K562 (cell line): ENCODE measurements around the gene CCNYL1. TPM values are rescaled to one million over a fixed set of nuclear protein-coding genes. Genes with fewer than 3 reads are reported as not detected.

Experiments used
- ATAC-seq: fragments of 200-7000 bp; cut with Tn5 transposase; 3 replicates; pipeline ENCODE4 v1.9.1; 2020; ENCODE audit warnings: moderate library complexity
- BruUV-seq: library from RNA; stranded (reverse); fragments of 400-500 nt; replicated peaks from 2 replicates; lab custom pipeline; 2021; lab: Mats Ljungman, UMichigan
- CTCF ChIA-PET: fragments of 300-600 bp; formaldehyde crosslinking; extraction: SDS; loops from one replicate; lab custom pipeline; 2021; ENCODE audit warnings: low intra/inter-chr PET ratio; lab: Yijun Ruan, JAX
- POLR2A ChIA-PET: fragments of 300-600, 350-650 bp; sonication (Branson Sonifier 250); formaldehyde crosslinking; extraction: SDS; loops from one replicate; lab custom pipeline; 2021; ENCODE audit warnings: antibody characterized with exemption, inconsistent platforms; lab: Yijun Ruan, JAX
- DNase-seq, 4 experiments: peaks; one replicate each; pipeline versions ENCODE4 v3.0.0 to v3.0.0-alpha.2; 2011 to 2018; ENCODE audit warnings: low spot score in 3 of 4, mixed read lengths in 3 of 4; ENCODE audit errors: extremely low read depth in 1 of 4
- FAIRE-seq: peaks from 2 replicates; lab custom pipeline; 2011; peaks lifted over from hg19 to GRCh38; lab: Jason Lieb, UNC
- H2AFZ ChIP-seq: 2 replicates; pipeline ENCODE4 v1.6.0; 2011; ENCODE audit warnings: low read depth, low read length, control low read depth, inconsistent platforms
- H3K27ac ChIP-seq: fragments of 200-600 bp; 3 replicates; pipeline ENCODE4 v1.8.0; 2011; ENCODE audit warnings: low read depth, mild to moderate bottlenecking, control low read depth, inconsistent platforms, low read length, moderate library complexity, mixed read lengths; ENCODE audit errors: extremely low read depth
- H3K27me3 ChIP-seq, 2 experiments: fragments of 300-600 bp in 1 of 2; 2 replicates in 1 of 2; 3 replicates in 1 of 2; pipeline versions ENCODE4 v1.6.0 to v1.8.0; 2011; ENCODE audit warnings: inconsistent platforms in 2 of 2, low read length in 2 of 2, mild to moderate bottlenecking in 1 of 2, mixed read lengths in 1 of 2, moderate library complexity in 1 of 2; ENCODE audit not compliant: control insufficient read depth in 2 of 2, insufficient read depth in 2 of 2
- H3K36me3 ChIP-seq: fragments of 300-600 bp; 3 replicates; pipeline ENCODE4 v1.8.0; 2011; ENCODE audit warnings: mild to moderate bottlenecking, low read length, inconsistent platforms; ENCODE audit not compliant: control insufficient read depth, insufficient read depth
- H3K4me1 ChIP-seq, 2 experiments: fragments of 200-600 bp in 1 of 2; replicated peaks in 1 of 2; 2 replicates in 1 of 2; 3 replicates in 1 of 2; pipeline versions ENCODE4 v1.5.1 to v1.8.0; 2011; ENCODE audit warnings: inconsistent platforms in 2 of 2, low read length in 2 of 2, mild to moderate bottlenecking in 1 of 2, mixed read lengths in 1 of 2, moderate library complexity in 1 of 2; ENCODE audit not compliant: control insufficient read depth in 2 of 2, insufficient read depth in 2 of 2
- H3K4me2 ChIP-seq: 2 replicates; pipeline ENCODE4 v1.6.1; 2011; ENCODE audit warnings: low read length, control low read depth, inconsistent platforms, mixed read lengths; ENCODE audit not compliant: insufficient read depth
- H3K4me3 ChIP-seq: fragments of 200-600 bp; sonication (generic), shearing (Covaris generic); 2 replicates; pipeline ENCODE4 v1.5.1; 2016; ENCODE audit warnings: control low read depth, inconsistent platforms
- H3K79me2 ChIP-seq: fragments of 200-600 bp; 3 replicates; pipeline ENCODE4 v1.8.0; 2011; ENCODE audit warnings: low read length, inconsistent platforms; ENCODE audit not compliant: control insufficient read depth, insufficient read depth
- H3K9ac ChIP-seq, 2 experiments: 2 replicates each; pipeline versions ENCODE4 v1.6.0 to v1.6.1; 2011; ENCODE audit warnings: low read depth in 2 of 2, low read length in 2 of 2, control low read depth in 1 of 2, inconsistent platforms in 1 of 2, mild to moderate bottlenecking in 1 of 2, mixed read lengths in 1 of 2; ENCODE audit not compliant: insufficient read depth in 1 of 2
- H3K9me1 ChIP-seq: one replicate; pipeline ENCODE4 v1.6.0; 2011; ENCODE audit warnings: inconsistent platforms, mild to moderate bottlenecking, low read length, moderate library complexity; ENCODE audit not compliant: control insufficient read depth, insufficient read depth
- H3K9me3 ChIP-seq: replicated peaks from 2 replicates; pipeline ENCODE4 v1.5.1; 2011; ENCODE audit warnings: low read depth, low read length, inconsistent platforms; ENCODE audit not compliant: control insufficient read depth, insufficient read depth
- H4K20me1 ChIP-seq: replicated peaks from 2 replicates; pipeline ENCODE4 v1.6.1; 2011; ENCODE audit warnings: low read length, inconsistent platforms, mixed read lengths; ENCODE audit not compliant: control insufficient read depth, insufficient read depth
- CEBPB ChIP-seq: fragments of 450-650 bp; IDR thresholded peaks from 2 replicates; pipeline ENCODE4 v1.6.1; 2016; ENCODE audit warnings: missing genetic modification characterization, missing compliant biosample characterization
- CEBPG ChIP-seq, 3 experiments: fragments of 200-800 bp in 1 of 3; sonication (Bioruptor generic) in 1 of 3; sonication (generic) in 1 of 3; formaldehyde crosslinking in 1 of 3; IDR thresholded peaks in 2 of 3; conservative IDR thresholded peaks in 1 of 3; 2 replicates each; pipeline versions ENCODE4 v1.6.1 to v1.8.0; 2016 to 2022; ENCODE audit warnings: missing compliant biosample characterization in 2 of 3, missing genetic modification characterization in 2 of 3, mild to moderate bottlenecking in 1 of 3, missing genetic modification reagents in 1 of 3
- CREB1 ChIP-seq, 2 experiments: sonication (generic) in 1 of 2; formaldehyde crosslinking in 1 of 2; IDR thresholded peaks; 2 replicates each; pipeline versions ENCODE4 v1.6.1 to v1.8.0; 2012 to 2022; ENCODE audit warnings: inconsistent platforms in 1 of 2, mild to moderate bottlenecking in 1 of 2, missing genetic modification reagents in 1 of 2, moderate library complexity in 1 of 2
- FOXA3 ChIP-seq, 2 experiments: fragments of 450-650 bp in 1 of 2; sonication (generic) in 1 of 2; formaldehyde crosslinking; IDR thresholded peaks in 1 of 2; conservative IDR thresholded peaks in 1 of 2; 2 replicates each; pipeline versions ENCODE4 v1.4.0 to v1.8.0; 2020 to 2022; ENCODE audit warnings: mild to moderate bottlenecking in 2 of 2, missing genetic modification reagents in 1 of 2
- HMG20B ChIP-seq: fragments of 250-450 bp; sonication (Bioruptor Pico); IDR thresholded peaks from 2 replicates; pipeline ENCODE4 v1.5.0; 2021; ENCODE audit warnings: mild to moderate bottlenecking
- STAT5B ChIP-seq: fragments of 250-450 bp; sonication (Bioruptor Pico); IDR thresholded peaks from 2 replicates; pipeline ENCODE4 v1.8.0; 2021; ENCODE audit warnings: mild to moderate bottlenecking, inconsistent platforms
- ZEB2 ChIP-seq: fragments of 450-650 bp; IDR thresholded peaks from 2 replicates; pipeline ENCODE4 v1.6.1; 2016
- ZNF253 ChIP-seq: fragments of 250-450 bp; sonication (Bioruptor Pico); conservative IDR thresholded peaks from 2 replicates; pipeline ENCODE4 v1.6.1; 2021; ENCODE audit warnings: mild to moderate bottlenecking
- WGBS: fragments of 100-300 bp; shearing (Covaris generic); methylation state at CpG from one replicate; pipeline ENCODE4 v1.1.6; 2016; ENCODE audit warnings: low coverage, mixed read lengths; ENCODE audit not compliant: insufficient coverage; ENCODE audit errors: missing lambda C conversion rate; 5-methylcytosine and 5-hydroxymethylcytosine counted together
- in situ Hi-C: fragments of 300-500 bp; cut with MboI; formaldehyde crosslinking; loops from 4 replicates; pipeline ENCODE4 v1.15.0; 2018; ENCODE audit warnings: inconsistent platforms, mixed read lengths
- intact Hi-C: fragments of 100-400 bp; cut with micrococcal nuclease; formaldehyde crosslinking; loops from 2 replicates; pipeline ENCODE4 v1.14.2; 2022
- polyA plus RNA-seq, 8 experiments: library from polyadenylated mRNA; depleted of rRNA in 4 of 8; stranded (reverse) in 5 of 8; unstranded in 3 of 8; fragments of >200 nt; fragmentation: Nextera tagmentation in 2 of 8; fragmentation: Illumina TruSeq in 1 of 8; extraction: Ambion mirVana in 2 of 8; extraction: Trizol in 1 of 8; gene quantifications; 2 replicates each; pipeline versions ENCODE4 v1.2.1 to v1.2.3, GENCODE V29; 2011 to 2014; ENCODE audit warnings: inconsistent platforms in 1 of 8, missing spikeins in 1 of 8
- total RNA-seq, 7 experiments: library from RNA; depleted of rRNA in 6 of 7; stranded (reverse); fragments of >200 nt in 6 of 7; fragmentation: Illumina TruSeq in 2 of 7; extraction: Trizol in 2 of 7; gene quantifications; 2 replicates each; pipeline versions ENCODE4 v1.2.1 to v1.2.3, GENCODE V29; 2011 to 2021; ENCODE audit warnings: low replicate concordance in 1 of 7
- TF ChIP-seq, protein P1 (sequence below): sonication (generic); IDR thresholded peaks from 2 replicates; pipeline ENCODE4 v1.6.1; 2016
- TF ChIP-seq, protein P2 (sequence below), 2 experiments: fragments of 450-650 bp; IDR thresholded peaks; 2 replicates each; pipeline ENCODE4 v1.6.1; 2016
- TF ChIP-seq, protein P3 (sequence below): sonication (generic); formaldehyde crosslinking; IDR thresholded peaks from 2 replicates; pipeline ENCODE4 v1.9.0; 2022; ENCODE audit warnings: mild to moderate bottlenecking, missing genetic modification reagents

CCNYL1 gene
- total and polyA plus RNA-seq, 9 of the 15 experiments (the other 6 are each of a cell fraction or from before 2014, with no cell fraction given), result 1.9 to 7.5 (median 4.7) TPM

DNA sequence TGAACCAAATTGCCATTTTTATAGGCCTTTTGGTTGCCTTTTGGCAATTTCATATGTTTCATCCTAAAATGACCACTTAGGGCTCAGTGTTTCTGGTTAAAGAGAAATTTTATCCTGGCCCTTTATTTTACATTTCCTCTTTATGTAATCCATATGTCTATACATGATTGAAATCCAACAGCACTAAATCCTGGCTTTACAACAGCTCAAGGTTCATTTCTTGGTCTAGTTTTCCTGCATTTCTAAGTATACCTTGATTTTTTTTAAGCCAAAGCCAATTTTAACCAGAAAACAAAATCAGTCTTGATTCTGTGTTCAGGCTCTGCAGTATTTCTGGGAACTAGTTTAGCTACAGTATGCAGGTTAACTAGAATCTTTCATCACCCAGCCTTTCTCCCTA is 46.6 kb downstream of the CCNYL1 start:
- H2AFZ ChIP-seq, result no peak overlapping the region
- FAIRE-seq, result no peak
- ChIA-PET CTCF (no interaction called here), POLR2A (interaction anchor here (1.2 kb wide), 1 partner anchor 8 kb away, joined by 6 read pairs; no protein-coding TSS in a partner anchor)
- no peak for ATAC-seq
- BruUV-seq, result no TSS peak
- no peaks in the 10 kb centered on the region; a peak in 2 of 5 replicates for H3K4me1 ChIP-seq
- H3K36me3 ChIP-seq, result peaks cover 20% of the 10 kb centered on the region
- H3K79me2 ChIP-seq, result peaks cover 7% of the 10 kb centered on the region; the same call in 2 of the 3 replicates
- no peaks in the 10 kb centered on the region for H3K9me1 ChIP-seq
- H3K27ac ChIP-seq, result no peak overlapping the region
- in situ Hi-C loops, result no loop called here
- H3K4me3 ChIP-seq, result no peak overlapping the region
- H3K4me2 ChIP-seq, result no peak overlapping the region
- no peak overlapping the region for H3K9ac ChIP-seq
- H3K9me3 ChIP-seq, result no peaks in the 10 kb centered on the region
- intact Hi-C loops, result no loop called here
- DNase-seq, result no peak
- no peaks in the 10 kb centered on the region for H3K27me3 ChIP-seq
- TF ChIP-seq, protein P1, sequence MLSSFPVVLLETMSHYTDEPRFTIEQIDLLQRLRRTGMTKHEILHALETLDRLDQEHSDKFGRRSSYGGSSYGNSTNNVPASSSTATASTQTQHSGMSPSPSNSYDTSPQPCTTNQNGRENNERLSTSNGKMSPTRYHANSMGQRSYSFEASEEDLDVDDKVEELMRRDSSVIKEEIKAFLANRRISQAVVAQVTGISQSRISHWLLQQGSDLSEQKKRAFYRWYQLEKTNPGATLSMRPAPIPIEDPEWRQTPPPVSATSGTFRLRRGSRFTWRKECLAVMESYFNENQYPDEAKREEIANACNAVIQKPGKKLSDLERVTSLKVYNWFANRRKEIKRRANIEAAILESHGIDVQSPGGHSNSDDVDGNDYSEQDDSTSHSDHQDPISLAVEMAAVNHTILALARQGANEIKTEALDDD, result peak; percentile 34; the same call in 1 of the 2 replicates
- no peak for TF ChIP-seq STAT5B (CRISPR knock-in tag)
- H4K20me1 ChIP-seq, result no peaks in the 10 kb centered on the region

DNA sequence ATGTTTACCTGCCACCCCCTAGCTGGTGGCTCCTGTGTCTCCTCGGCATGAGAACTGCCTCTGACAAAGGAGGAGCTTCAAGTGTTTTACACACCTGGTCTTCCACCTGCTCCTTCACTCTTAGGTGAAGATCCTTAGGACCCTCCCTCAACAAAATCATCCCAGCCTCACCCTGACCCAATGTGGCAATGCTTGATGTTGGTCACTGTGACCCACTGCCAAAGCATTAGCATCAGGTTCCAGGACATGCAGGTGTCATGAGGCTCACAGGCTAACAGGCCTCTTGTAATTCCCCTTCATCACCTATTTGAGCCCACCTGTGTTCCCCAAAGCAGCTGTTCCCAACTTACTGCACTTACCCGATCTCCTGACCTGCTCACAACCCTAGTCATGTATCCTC is 48.5 kb downstream of the CCNYL1 start:
- no peak overlapping the region for H3K27ac ChIP-seq
- BruUV-seq, result no TSS peak
- no peak overlapping the region for H3K4me2 ChIP-seq
- no peak; the same call in 2 of the 3 replicates for ATAC-seq
- no peak overlapping the region for H3K4me3 ChIP-seq
- no peak overlapping the region for H2AFZ ChIP-seq
- no peaks in the 10 kb centered on the region for H3K9me3 ChIP-seq
- no peak overlapping the region for H3K9ac ChIP-seq
- CTCF ChIA-PET, result no interaction called here
- H3K79me2 ChIP-seq, result peaks cover 25% of the 10 kb centered on the region
- POLR2A ChIA-PET, result interaction anchor here (0.6 to 1.9 kb wide), 5 partner anchors 10 to 265 kb away, joined by 3 to 11 read pairs (median 4); partner anchors contain the start of genes FZD5 and PLEKHM3
- no peaks in the 10 kb centered on the region for H3K9me1 ChIP-seq
- H4K20me1 ChIP-seq, result peaks cover 3% of the 10 kb centered on the region; the same call in 1 of the 2 replicates
- no peak for DNase-seq
- no peaks in the 10 kb centered on the region for H3K27me3 ChIP-seq
- no peak for FAIRE-seq
- 100% methylated on average over 1 of the region's 2 CpGs for WGBS
- peaks cover 37% of the 10 kb centered on the region for H3K36me3 ChIP-seq
- peaks cover 0 to 6% of the 10 kb centered on the region in 2 experiments; a peak in 3 of 5 replicates for H3K4me1 ChIP-seq
- in situ Hi-C loops, result no loop called here
- intact Hi-C loops, result no loop called here
- no peak for TF ChIP-seq CEBPG (CRISPR knock-in tag; IDR thresholded peaks at IDR 0.05)
- TF ChIP-seq CEBPG (tag; conservative IDR thresholded peaks at IDR 0.05 in 1 of 2, IDR thresholded peaks at IDR 0.05 in 1 of 2), result no peak
- TF ChIP-seq HMG20B (CRISPR knock-in tag), result no peak
- no peak for TF ChIP-seq ZNF253
- TF ChIP-seq, protein P2, sequence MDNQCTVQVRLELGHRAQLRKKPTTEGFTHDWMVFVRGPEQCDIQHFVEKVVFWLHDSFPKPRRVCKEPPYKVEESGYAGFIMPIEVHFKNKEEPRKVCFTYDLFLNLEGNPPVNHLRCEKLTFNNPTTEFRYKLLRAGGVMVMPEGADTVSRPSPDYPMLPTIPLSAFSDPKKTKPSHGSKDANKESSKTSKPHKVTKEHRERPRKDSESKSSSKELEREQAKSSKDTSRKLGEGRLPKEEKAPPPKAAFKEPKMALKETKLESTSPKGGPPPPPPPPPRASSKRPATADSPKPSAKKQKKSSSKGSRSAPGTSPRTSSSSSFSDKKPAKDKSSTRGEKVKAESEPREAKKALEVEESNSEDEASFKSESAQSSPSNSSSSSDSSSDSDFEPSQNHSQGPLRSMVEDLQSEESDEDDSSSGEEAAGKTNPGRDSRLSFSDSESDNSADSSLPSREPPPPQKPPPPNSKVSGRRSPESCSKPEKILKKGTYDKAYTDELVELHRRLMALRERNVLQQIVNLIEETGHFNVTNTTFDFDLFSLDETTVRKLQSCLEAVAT (IDR thresholded peaks at IDR 0.05), result no peak
- TF ChIP-seq, protein P3, sequence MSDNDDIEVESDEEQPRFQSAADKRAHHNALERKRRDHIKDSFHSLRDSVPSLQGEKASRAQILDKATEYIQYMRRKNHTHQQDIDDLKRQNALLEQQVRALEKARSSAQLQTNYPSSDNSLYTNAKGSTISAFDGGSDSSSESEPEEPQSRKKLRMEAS (CRISPR knock-in tag), result no peak
- TF ChIP-seq CEBPB (tag), result no peak
- TF ChIP-seq FOXA3 (CRISPR knock-in tag; conservative IDR thresholded peaks at IDR 0.05 in 1 of 2, IDR thresholded peaks at IDR 0.05 in 1 of 2), result no peak
- TF ChIP-seq ZEB2, result no peak
- no peak for TF ChIP-seq CREB1 (IDR thresholded peaks at IDR 0.05)
- TF ChIP-seq CREB1 (CRISPR knock-in tag; IDR thresholded peaks at IDR 0.05), result no peak
